ENCODE data around the gene ATP6V0A4. TPM values are rescaled to one million over a fixed set of nuclear protein-coding genes. Genes with fewer than 3 reads are reported as not detected.

ATP6V0A4 gene
- total RNA-seq, 6 donors from 2014 or later, result 0.49 to 1.9 (median 1.3) TPM; not detected in 2

GRCh38 chr7:138662991-138663320 lies 135.0 kb downstream of the ATP6V0A4 start:
- TF ChIP-seq EP300 (IDR thresholded peaks at IDR 0.05) (no peak), POLR2A (IDR thresholded peaks at IDR 0.05) (no peak), POLR2AphosphoS5 (IDR thresholded peaks at IDR 0.05) (no peak), CTCF (IDR thresholded peaks at IDR 0.05) (no peak)
- H3K27ac ChIP-seq, result no peak overlapping the region
- no peak overlapping the region for H3K4me3 ChIP-seq
- ATAC-seq (ENCODE audit: low FRiP score in 2 of 2) (no peak), DNase-seq (no peak)
- 85 to 91% methylated on average over 6 of the region's 6 CpGs for WGBS, 2 donors
- H3K4me1 ChIP-seq, result peaks cover 0 to 8% (median 0%) of the 10 kb centered on the region in 4 donors
- no peaks in the 10 kb centered on the region for H3K36me3 ChIP-seq
- no peaks in the 10 kb centered on the region for H3K9me3 ChIP-seq
- H3K27me3 ChIP-seq, result no peaks in the 10 kb centered on the region

GRCh38 chr7:138662076-138662990 lies 135.7 kb downstream of the ATP6V0A4 start:
- Histone ChIP-seq H3K4me1 (peaks cover 0 to 8% (median 0%) of the 10 kb centered on the region in 4 donors), H3K27ac (no peak overlapping the region), H3K27me3 (no peaks in the 10 kb centered on the region), H3K36me3 (no peaks in the 10 kb centered on the region), H3K9me3 (no peaks in the 10 kb centered on the region), H3K4me3 (no peak overlapping the region)
- DNase-seq, result no peak
- TF ChIP-seq POLR2A (IDR thresholded peaks at IDR 0.05), result no peak
- TF ChIP-seq EP300 (IDR thresholded peaks at IDR 0.05), result no peak
- no peak for TF ChIP-seq POLR2AphosphoS5 (IDR thresholded peaks at IDR 0.05)
- TF ChIP-seq CTCF (IDR thresholded peaks at IDR 0.05), result no peak
- WGBS, 2 donors, result 77 to 85% methylated on average over 5 of the region's 5 CpGs
- ATAC-seq (ENCODE audit: low FRiP score in 2 of 2), result no peak

- Histone ChIP-seq H3K4me3 (no peak overlapping the region), H3K36me3 (no peaks in the 10 kb centered on the region), H3K27me3 (no peaks in the 10 kb centered on the region), H3K4me1 (peaks cover 0 to 8% (median 0%) of the 10 kb centered on the region in 4 donors), H3K9me3 (no peaks in the 10 kb centered on the region), H3K27ac (no peak overlapping the region)
- no peak for TF ChIP-seq EP300 (IDR thresholded peaks at IDR 0.05)
- no peak for TF ChIP-seq CTCF (IDR thresholded peaks at IDR 0.05)
- no peak for TF ChIP-seq POLR2A (IDR thresholded peaks at IDR 0.05)
- TF ChIP-seq POLR2AphosphoS5 (IDR thresholded peaks at IDR 0.05), result no peak
- DNase-seq (no peak), ATAC-seq (ENCODE audit: low FRiP score in 2 of 2) (no peak)
- WGBS, 2 donors, result 65 to 74% methylated on average over 9 of the region's 9 CpGs
Observed at GRCh38 chr7:138661069-138661635, 136.8 kb downstream of the ATP6V0A4 start.

GRCh38 chr7:138658889-138659288 lies 139.1 kb downstream of the ATP6V0A4 start:
- Histone ChIP-seq H3K27me3 (no peaks in the 10 kb centered on the region), H3K4me3 (no peak overlapping the region), H3K4me1 (no peaks in the 10 kb centered on the region), H3K27ac (no peak overlapping the region), H3K9me3 (peaks cover 0 to 14% (median 1%) of the 10 kb centered on the region in 4 donors), H3K36me3 (no peaks in the 10 kb centered on the region)
- DNase-seq (no peak), ATAC-seq (ENCODE audit: low FRiP score in 2 of 2) (no peak)
- TF ChIP-seq EP300 (IDR thresholded peaks at IDR 0.05) (no peak), POLR2AphosphoS5 (IDR thresholded peaks at IDR 0.05) (no peak), POLR2A (IDR thresholded peaks at IDR 0.05) (no peak), CTCF (IDR thresholded peaks at IDR 0.05) (no peak)
- WGBS, 2 donors, result 85 to 91% methylated on average over 4 of the region's 4 CpGs

Data from upper lobe of left lung (tissue), 6 donors.